ENCODE measurements around the gene PI16.
"Not testable (repeated sequence)": the region's sequence is repeated elsewhere in the genome, so short reads cannot be mapped to it uniquely, and the experiment has no call there.

The PI16 gene

GRCh38 chr6:36975231-36976006 is 20.9 kb downstream of the PI16 start:
- no peak for DNase-seq (ENCODE audit: low read depth)

DNA sequence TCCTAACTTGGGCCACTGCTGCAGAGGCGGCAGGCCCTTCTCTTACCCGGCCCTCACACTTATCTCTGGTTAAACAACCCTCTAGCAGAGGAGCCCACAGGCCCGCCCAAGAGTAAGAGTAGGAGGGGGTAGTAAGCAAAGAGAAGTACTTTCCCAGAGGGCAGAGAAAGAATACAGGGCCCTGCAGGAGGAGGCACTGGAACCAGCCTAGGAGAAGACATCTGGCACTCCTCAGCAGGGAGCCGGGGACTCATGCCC is 21.4 kb downstream of the PI16 start:
- no peak for DNase-seq (ENCODE audit: low read depth)

DNA sequence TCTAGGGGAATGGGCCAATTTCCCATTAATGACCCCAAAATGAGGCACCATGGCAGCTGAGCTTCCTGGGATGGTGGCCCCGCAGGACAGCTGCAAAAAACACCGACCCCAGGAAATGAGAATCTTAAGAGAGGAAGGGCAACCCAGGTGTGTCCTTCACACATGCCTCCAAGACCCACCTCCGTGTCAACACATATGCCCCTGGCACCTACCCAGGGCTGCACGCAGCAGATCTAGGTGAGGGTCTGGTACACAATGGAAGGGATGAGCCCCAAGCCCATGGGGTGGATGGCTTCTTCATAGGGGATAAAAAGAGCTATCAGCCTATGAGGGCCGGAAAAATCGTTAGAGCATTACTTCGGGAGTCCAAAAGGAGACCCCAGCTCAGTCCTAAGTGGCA is 22.0 kb downstream of the PI16 start:
- DNase-seq (ENCODE audit: low read depth): no peak

DNA sequence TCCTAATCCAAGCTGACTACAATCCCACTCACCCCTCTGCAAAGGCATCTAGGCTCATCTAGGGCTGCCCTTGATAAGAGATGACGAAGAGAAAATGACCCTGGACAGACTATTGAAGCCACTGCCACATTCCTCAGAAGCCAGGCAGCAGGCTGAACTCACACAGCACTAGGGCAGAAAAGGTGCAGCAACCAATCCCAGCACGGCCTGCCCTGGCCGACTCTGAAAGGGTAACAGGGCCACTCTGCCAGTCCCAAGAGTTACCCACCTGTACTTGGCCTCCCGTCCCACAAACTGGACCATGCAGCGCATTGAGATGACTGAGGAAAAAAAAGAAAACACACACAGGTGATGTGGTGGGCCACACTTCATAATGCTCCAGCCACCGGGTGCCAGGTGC is 22.4 kb downstream of the PI16 start:
- no peak for DNase-seq (ENCODE audit: low read depth)

GRCh38 chr6:36977470-36977941 is 23.0 kb downstream of the PI16 start:
- DNase-seq (ENCODE audit: low read depth): no peak

- no peak for DNase-seq (ENCODE audit: low read depth)
Observed at GRCh38 chr6:36978421-36979346, 24.1 kb downstream of the PI16 start.

GRCh38 chr6:36979347-36979742 is 24.8 kb downstream of the PI16 start:
- DNase-seq (ENCODE audit: low read depth): peak; percentile 53

- no peak for DNase-seq (ENCODE audit: low read depth)
Observed at GRCh38 chr6:36980129-36980528, 25.6 kb downstream of the PI16 start.

DNA sequence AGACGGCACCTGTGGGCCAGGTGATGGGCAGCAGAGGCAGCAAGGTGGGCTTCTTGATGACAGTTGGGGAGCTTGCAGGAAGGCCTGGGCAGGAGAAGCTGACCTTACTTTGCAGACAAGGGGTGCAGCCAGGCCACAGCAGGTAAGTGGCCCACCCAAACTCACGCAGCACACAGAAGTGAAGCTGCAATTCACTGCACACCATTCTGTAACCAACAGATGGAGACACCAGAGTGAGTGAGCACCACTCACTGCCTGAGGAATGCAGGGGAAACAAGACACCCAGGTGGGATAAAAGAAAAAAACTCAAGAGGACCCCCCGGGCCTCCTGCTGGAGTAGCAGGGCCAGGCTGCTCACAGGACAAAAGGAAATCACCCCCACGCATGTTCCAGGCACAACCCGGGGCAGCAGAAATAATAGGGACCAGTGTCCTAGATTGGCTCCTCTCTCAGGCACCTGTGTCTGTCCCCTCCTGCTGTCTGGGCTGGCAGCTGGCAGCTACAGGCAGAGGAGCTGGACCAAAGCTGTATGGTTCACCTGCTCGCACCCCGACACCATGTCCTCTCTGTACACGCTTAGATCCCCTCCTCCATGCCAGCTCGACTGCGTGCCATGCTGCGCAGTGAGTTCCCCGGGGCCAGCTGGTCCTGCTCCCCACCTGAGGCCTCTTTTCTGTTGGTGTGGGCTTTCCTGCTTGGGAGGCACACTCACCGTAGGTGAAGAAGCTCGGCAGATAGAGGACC is 26.5 kb downstream of the PI16 start:
- no peak for DNase-seq (ENCODE audit: low read depth)

DNA sequence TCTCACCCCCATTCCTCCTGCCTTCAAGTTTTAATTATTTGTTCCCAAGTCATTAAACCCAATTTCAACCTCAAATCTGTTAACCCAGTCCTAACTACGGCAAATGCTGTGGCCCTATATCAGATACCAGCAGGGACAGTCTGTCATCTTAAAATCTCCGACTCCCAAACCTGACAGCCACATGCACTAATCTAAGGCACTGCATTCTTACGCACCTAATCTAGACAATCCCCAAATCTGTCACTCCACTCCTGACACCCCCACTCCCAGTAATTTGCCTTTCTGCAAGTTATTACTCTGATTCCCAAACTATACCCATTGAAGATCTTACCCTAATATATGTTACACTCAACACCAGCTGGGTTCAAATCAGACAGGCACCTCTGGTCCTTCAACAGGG is 29.0 kb downstream of the PI16 start:
- DNase-seq (ENCODE audit: low read depth): no peak

- DNase-seq (ENCODE audit: low read depth): peak; percentile 52
Observed at GRCh38 chr6:36984581-36985416, 30.3 kb downstream of the PI16 start.

DNA sequence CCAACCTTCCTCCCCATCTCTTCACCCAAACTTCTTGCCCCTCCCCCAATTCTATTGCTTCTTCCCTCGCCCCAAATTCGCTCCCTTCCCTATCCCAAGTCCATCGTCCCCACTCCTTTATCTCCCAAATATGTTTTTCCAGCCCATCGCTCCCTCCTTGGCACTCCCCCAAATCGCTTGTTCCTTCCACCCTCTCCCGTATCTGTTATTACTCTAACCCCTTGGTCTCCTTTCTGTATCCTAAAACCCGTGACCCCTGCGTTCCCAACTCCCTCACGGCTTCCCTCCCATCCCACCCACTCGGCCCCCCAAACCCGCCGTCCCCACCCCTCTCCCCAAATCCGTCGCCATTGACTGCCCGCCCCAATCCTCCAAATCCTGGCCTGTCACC is 30.9 kb downstream of the PI16 start:
- no peak for DNase-seq (ENCODE audit: low read depth)

- DNase-seq (ENCODE audit: low read depth): peak; percentile 85
Observed at GRCh38 chr6:36985808-36986703, 31.5 kb downstream of the PI16 start, which contains the start of gene MTCH1. Gene MTCH1, minus strand, starts transcription at chr6:36986196. Its CDS starts 23 bp downstream, at chr6:36986173.

- no peak for DNase-seq (ENCODE audit: low read depth)
Observed at GRCh38 chr6:36986704-36987047, 32.1 kb downstream of the PI16 start.

GRCh38 chr6:36989264-36989663 is 34.7 kb downstream of the PI16 start:
- no peak for DNase-seq (ENCODE audit: low read depth)

DNA sequence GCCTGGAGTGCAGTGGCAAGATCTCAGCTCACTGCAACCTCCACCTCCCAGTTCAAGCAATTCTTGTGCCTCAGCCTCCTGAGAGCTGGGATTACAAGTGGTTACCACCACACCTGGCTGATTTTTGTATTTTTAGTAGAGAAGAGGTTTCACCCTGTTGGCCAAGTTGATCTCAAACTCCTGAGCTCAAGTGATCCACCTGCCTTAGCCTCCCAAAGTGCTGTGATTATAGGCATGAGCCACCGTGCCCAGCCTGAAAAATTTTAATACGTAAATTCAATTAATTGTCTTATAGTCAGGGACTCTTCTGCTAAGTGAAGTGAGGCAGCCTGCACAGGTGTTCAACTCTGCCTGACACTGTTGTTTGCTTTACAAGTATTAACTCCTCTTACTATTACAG is 35.9 kb downstream of the PI16 start:
- not testable (repeated sequence) for DNase-seq (ENCODE audit: low read depth)

GRCh38 chr6:36997811-36998722 is 43.5 kb downstream of the PI16 start:
- peak; percentile 40 for DNase-seq (ENCODE audit: low read depth)

DNA sequence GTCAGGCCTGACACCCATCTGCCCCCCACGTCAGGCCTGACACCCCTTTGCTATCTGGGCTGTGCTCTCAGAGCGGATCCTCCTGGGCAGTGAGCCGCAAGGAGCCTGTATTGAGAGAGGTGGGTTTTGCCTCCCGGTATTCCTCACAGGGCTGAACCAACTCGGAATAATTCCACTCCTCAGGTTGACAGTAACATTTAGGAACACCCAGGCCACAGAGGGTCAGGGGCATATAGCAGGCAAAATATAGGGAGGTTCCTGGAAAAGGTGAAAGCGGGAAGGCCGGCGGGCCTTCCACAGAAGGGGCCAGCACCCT is 44.1 kb downstream of the PI16 start:
- no peak for DNase-seq (ENCODE audit: low read depth)

GRCh38 chr6:36999061-36999750 is 44.7 kb downstream of the PI16 start:
- DNase-seq (ENCODE audit: low read depth): no peak
